GM21367 (cell line): ENCODE results near the gene ATP11B.

Experiments used
- ATAC-seq: cut with Tn5 transposase; IDR thresholded peaks from one replicate; pipeline ENCODE4 v1.9.1; 2021; ENCODE audit not compliant: unreplicated experiment

The ATP11B gene

GRCh38 chr3:182947888-182948287, 154.6 kb downstream of the ATP11B start:
- no peak for ATAC-seq

GRCh38 chr3:182948305-182948704, 155.0 kb downstream of the ATP11B start:
- ATAC-seq: no peak

GRCh38 chr3:182949688-182950087, 156.4 kb downstream of the ATP11B start:
- ATAC-seq: no peak

- peak; percentile 83 for ATAC-seq
Observed at GRCh38 chr3:182954553-182955235, 161.4 kb downstream of the ATP11B start.

- no peak for ATAC-seq
Observed at GRCh38 chr3:182957226-182957625, 163.9 kb downstream of the ATP11B start.

- no peak for ATAC-seq
Observed at GRCh38 chr3:182957676-182958266, 164.5 kb downstream of the ATP11B start.

- no peak for ATAC-seq
Observed at GRCh38 chr3:182959474-182960350, 166.4 kb downstream of the ATP11B start.

- ATAC-seq: no peak
Observed at GRCh38 chr3:182962166-182962565, 168.9 kb downstream of the ATP11B start.

GRCh38 chr3:182964179-182964578, 170.9 kb downstream of the ATP11B start:
- ATAC-seq: no peak

GRCh38 chr3:182965861-182966366, 172.6 kb downstream of the ATP11B start:
- no peak for ATAC-seq

- ATAC-seq: peak; percentile 48
Observed at GRCh38 chr3:182967218-182968204, 174.2 kb downstream of the ATP11B start.

GRCh38 chr3:182969277-182969676, 176.0 kb downstream of the ATP11B start:
- no peak for ATAC-seq

- no peak for ATAC-seq
Observed at GRCh38 chr3:182969853-182970252, 176.5 kb downstream of the ATP11B start.

- ATAC-seq: no peak
Observed at GRCh38 chr3:182970811-182971418, 177.6 kb downstream of the ATP11B start.
